Liver (tissue), 3 donors: ENCODE results near the gene CAPN7.

Source experiments
- ATF3 ChIP-seq: IDR thresholded peaks from 2 replicates; pipeline ENCODE4 v1.6.1; 2016; ENCODE audit warnings: antibody characterized with exemption
- EGR1 ChIP-seq, 2 donors: IDR thresholded peaks; 2 replicates each; pipeline ENCODE4 v1.6.1; 2016 to 2018; ENCODE audit warnings: antibody characterized with exemption in 2 of 2, low read depth in 2 of 2
- FOXA1 ChIP-seq: IDR thresholded peaks from 2 replicates; pipeline ENCODE4 v1.6.1; 2016; ENCODE audit warnings: antibody characterized with exemption
- GABPA ChIP-seq, 2 donors: IDR thresholded peaks in 1 of 2; conservative IDR thresholded peaks in 1 of 2; 2 replicates each; pipeline ENCODE4 v1.6.1; 2016; ENCODE audit warnings: antibody characterized with exemption in 2 of 2, mild to moderate bottlenecking in 1 of 2, moderate library complexity in 1 of 2
- HNF4G ChIP-seq: IDR thresholded peaks from 2 replicates; pipeline ENCODE4 v1.6.1; 2016; ENCODE audit warnings: antibody characterized with exemption
- JUND ChIP-seq, 2 donors: IDR thresholded peaks; 2 replicates each; pipeline ENCODE4 v1.6.1; 2016; ENCODE audit warnings: antibody characterized with exemption in 2 of 2
- MAX ChIP-seq: IDR thresholded peaks from 2 replicates; pipeline ENCODE4 v1.6.1; 2016; ENCODE audit warnings: antibody characterized with exemption
- REST ChIP-seq: IDR thresholded peaks from 2 replicates; pipeline ENCODE4 v1.6.1; 2016; ENCODE audit warnings: antibody characterized with exemption, mild to moderate bottlenecking
- SP1 ChIP-seq: IDR thresholded peaks from 2 replicates; pipeline ENCODE4 v1.6.1; 2018; ENCODE audit warnings: antibody characterized with exemption, mild to moderate bottlenecking
- TAF1 ChIP-seq: conservative IDR thresholded peaks from 2 replicates; pipeline ENCODE4 v1.6.1; 2016; ENCODE audit warnings: antibody characterized with exemption, mild to moderate bottlenecking
- YY1 ChIP-seq: IDR thresholded peaks from 2 replicates; pipeline ENCODE4 v1.6.1; 2016; ENCODE audit warnings: antibody characterized with exemption, mild to moderate bottlenecking
- ZBTB33 ChIP-seq: IDR thresholded peaks from 2 replicates; pipeline ENCODE4 v1.6.1; 2016; ENCODE audit warnings: antibody characterized with exemption
- TF ChIP-seq, protein P1 (sequence below): fragments of 150-350 bp; IDR thresholded peaks from 2 replicates; pipeline ENCODE4 v1.5.1; 2017; ENCODE audit warnings: improper control_type of control experiment, low read depth, low read length; ENCODE audit not compliant: missing input control
- donor health status: healthy.
- donor health status: healthy.

DNA sequence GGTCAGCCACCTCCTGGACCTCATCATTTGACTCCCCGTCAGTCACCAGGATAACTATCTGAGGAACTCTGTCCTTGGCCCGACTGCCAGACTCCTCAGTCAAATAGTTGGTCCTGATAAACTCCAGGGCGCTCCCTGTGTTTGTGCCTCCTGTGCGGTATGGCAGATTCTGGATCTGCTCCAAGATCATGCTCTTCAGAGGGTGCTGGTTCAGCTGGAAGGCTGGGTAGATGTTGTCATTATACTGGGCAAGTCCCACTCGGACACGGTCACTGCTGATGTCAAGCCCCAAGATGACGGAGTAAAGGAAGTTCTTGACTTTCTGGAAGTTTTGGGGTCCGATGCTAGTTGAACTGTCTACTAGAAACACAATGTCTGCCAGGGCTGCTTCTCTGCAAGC is 31.1 kb upstream of the CAPN7 start:
- TF ChIP-seq, protein P1, sequence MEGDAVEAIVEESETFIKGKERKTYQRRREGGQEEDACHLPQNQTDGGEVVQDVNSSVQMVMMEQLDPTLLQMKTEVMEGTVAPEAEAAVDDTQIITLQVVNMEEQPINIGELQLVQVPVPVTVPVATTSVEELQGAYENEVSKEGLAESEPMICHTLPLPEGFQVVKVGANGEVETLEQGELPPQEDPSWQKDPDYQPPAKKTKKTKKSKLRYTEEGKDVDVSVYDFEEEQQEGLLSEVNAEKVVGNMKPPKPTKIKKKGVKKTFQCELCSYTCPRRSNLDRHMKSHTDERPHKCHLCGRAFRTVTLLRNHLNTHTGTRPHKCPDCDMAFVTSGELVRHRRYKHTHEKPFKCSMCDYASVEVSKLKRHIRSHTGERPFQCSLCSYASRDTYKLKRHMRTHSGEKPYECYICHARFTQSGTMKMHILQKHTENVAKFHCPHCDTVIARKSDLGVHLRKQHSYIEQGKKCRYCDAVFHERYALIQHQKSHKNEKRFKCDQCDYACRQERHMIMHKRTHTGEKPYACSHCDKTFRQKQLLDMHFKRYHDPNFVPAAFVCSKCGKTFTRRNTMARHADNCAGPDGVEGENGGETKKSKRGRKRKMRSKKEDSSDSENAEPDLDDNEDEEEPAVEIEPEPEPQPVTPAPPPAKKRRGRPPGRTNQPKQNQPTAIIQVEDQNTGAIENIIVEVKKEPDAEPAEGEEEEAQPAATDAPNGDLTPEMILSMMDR: no peak
- no peak for TF ChIP-seq GABPA (IDR thresholded peaks at IDR 0.05 in 1 of 2, conservative IDR thresholded peaks at IDR 0.05 in 1 of 2)
- no peak for TF ChIP-seq ZBTB33
- TF ChIP-seq FOXA1: no peak
- no peak for TF ChIP-seq HNF4G
- TF ChIP-seq SP1: no peak
- TF ChIP-seq YY1: no peak
- TF ChIP-seq EGR1 (IDR thresholded peaks at IDR 0.05; ENCODE audit: low read depth in 2 of 2): no peak
- TF ChIP-seq ATF3: no peak
- TF ChIP-seq JUND (IDR thresholded peaks at IDR 0.05): no peak
- no peak for TF ChIP-seq TAF1
- no peak for TF ChIP-seq MAX
- TF ChIP-seq REST: no peak
